Hematopoietic multipotent progenitor cell treated with erythropoietin and hydrocortisone succinate and interleukin-3 and kit ligand, for 17 days (in vitro differentiated cells): ENCODE measurements around the gene TMEM33.

Source experiments
- DNase-seq: peaks from one replicate; pipeline ENCODE4 v3.0.0-alpha.2; 2015; ENCODE audit warnings: low spot score

Gene TMEM33

GRCh38 chr4:41998019-41998418 is 62.8 kb downstream of the TMEM33 start:
- DNase-seq, result no peak

- no peak for DNase-seq
These were observed 64.1 kb downstream of the TMEM33 start for GRCh38 chr4:41999321-41999720.

- DNase-seq, result no peak
These were observed 73.0 kb downstream of the TMEM33 start for GRCh38 chr4:42008011-42008786.
